H1 (cell line): ENCODE results near the gene MAPK11.

Source experiments
- BRCA1 ChIP-seq: IDR thresholded peaks from 2 replicates; pipeline ENCODE4 v1.6.1; 2012; ENCODE audit warnings: low read depth, low read length, improper control_type of control experiment
- CEBPB ChIP-seq: IDR thresholded peaks from 2 replicates; pipeline ENCODE4 v1.6.1; 2012; ENCODE audit warnings: low read depth, low read length
- CHD2 ChIP-seq: IDR thresholded peaks from 2 replicates; pipeline ENCODE4 v1.6.1; 2012; ENCODE audit warnings: low read length, improper control_type of control experiment
- CREB1 ChIP-seq: IDR thresholded peaks from 2 replicates; pipeline ENCODE4 v1.6.1; 2012; ENCODE audit warnings: inconsistent platforms
- CTCF ChIP-seq, 3 experiments: IDR thresholded peaks; 1 replicate in 2 of 3; 2 replicates in 1 of 3; pipeline versions ENCODE4 v1.5.1 to v1.6.1; 2011; ENCODE audit warnings: low read length in 3 of 3, mild to moderate bottlenecking in 3 of 3, inconsistent platforms in 2 of 3, low read depth in 1 of 3, moderate library complexity in 1 of 3; ENCODE audit not compliant: insufficient read depth in 1 of 3; ENCODE audit errors: control extremely low read depth in 1 of 3
- EP300 ChIP-seq, 2 experiments: IDR thresholded peaks; 1 replicate in 1 of 2; 2 replicates in 1 of 2; pipeline ENCODE4 v1.6.1; 2011 to 2012; ENCODE audit warnings: low read depth in 2 of 2, low read length in 2 of 2, mild to moderate bottlenecking in 2 of 2, borderline replicate concordance in 1 of 2, inconsistent platforms in 1 of 2, moderate library complexity in 1 of 2
- EZH2 ChIP-seq: fragments of 200-600 bp; sonication (generic); IDR thresholded peaks from 2 replicates; pipeline ENCODE4 v1.7.1; 2012; ENCODE audit warnings: low read depth, mild to moderate bottlenecking, moderate library complexity, low read length, inconsistent platforms; ENCODE audit not compliant: severe bottlenecking
- HDAC2 ChIP-seq, 2 experiments: fragments of 300-600 bp in 1 of 2; sonication (generic) in 1 of 2; IDR thresholded peaks; 2 replicates each; pipeline ENCODE4 v1.6.1; 2011 to 2012; ENCODE audit warnings: low read depth in 2 of 2, low read length in 2 of 2, mild to moderate bottlenecking in 2 of 2, moderate library complexity in 2 of 2, borderline replicate concordance in 1 of 2, inconsistent platforms in 1 of 2
- HDAC6 ChIP-seq: IDR thresholded peaks from one replicate; pipeline ENCODE4 v1.7.1; 2012; ENCODE audit warnings: low read depth, mild to moderate bottlenecking, inconsistent platforms, low read length, moderate library complexity
- MAX ChIP-seq: IDR thresholded peaks from 2 replicates; pipeline ENCODE4 v1.6.1; 2012; ENCODE audit warnings: inconsistent platforms
- POLR2AphosphoS5 ChIP-seq: IDR thresholded peaks from 2 replicates; pipeline ENCODE4 v1.6.1; 2011; ENCODE audit warnings: low read depth, low read length
- RAD21 ChIP-seq, 2 experiments: IDR thresholded peaks in 1 of 2; conservative IDR thresholded peaks in 1 of 2; 2 replicates each; pipeline ENCODE4 v1.6.1; 2011; ENCODE audit warnings: low read depth in 2 of 2, low read length in 2 of 2, improper control_type of control experiment in 1 of 2, inconsistent platforms in 1 of 2, mild to moderate bottlenecking in 1 of 2, moderate library complexity in 1 of 2
- SAP30 ChIP-seq: fragments of 300-600 bp; sonication (generic); IDR thresholded peaks from 2 replicates; pipeline ENCODE4 v1.7.1; 2012; ENCODE audit warnings: low read length, moderate library complexity, mild to moderate bottlenecking, inconsistent platforms; ENCODE audit not compliant: insufficient read depth, insufficient replicate concordance
- SP2 ChIP-seq: IDR thresholded peaks from 2 replicates; pipeline ENCODE4 v1.6.1; 2012; ENCODE audit warnings: mild to moderate bottlenecking, low read length, inconsistent platforms

GRCh38 chr22:50318698-50319411 is 48.7 kb upstream of the MAPK11 start:
- TF ChIP-seq CTCF (IDR thresholded peaks at IDR 0.05; ENCODE audit: control extremely low read depth in 1 of 3, insufficient read depth in 1 of 3, low read depth in 1 of 3, low read length in 3 of 3) (no peak), CREB1 (no peak), SAP30 (no peak), SP2 (no peak), BRCA1 (no peak), CEBPB (no peak), POLR2AphosphoS5 (no peak), HDAC6 (no peak), EZH2 (no peak), RAD21 (IDR thresholded peaks at IDR 0.05 in 1 of 2, conservative IDR thresholded peaks at IDR 0.05 in 1 of 2; ENCODE audit: low read depth in 2 of 2, low read length in 2 of 2) (no peak), HDAC2 (IDR thresholded peaks at IDR 0.05; ENCODE audit: borderline replicate concordance in 1 of 2, low read depth in 2 of 2, low read length in 2 of 2) (no peak), EP300 (IDR thresholded peaks at IDR 0.05; ENCODE audit: borderline replicate concordance in 1 of 2, low read depth in 2 of 2, low read length in 2 of 2) (no peak), CHD2 (no peak), MAX (no peak)
